ENCODE results near the gene ZMIZ1.

- TF ChIP-seq, protein P1, sequence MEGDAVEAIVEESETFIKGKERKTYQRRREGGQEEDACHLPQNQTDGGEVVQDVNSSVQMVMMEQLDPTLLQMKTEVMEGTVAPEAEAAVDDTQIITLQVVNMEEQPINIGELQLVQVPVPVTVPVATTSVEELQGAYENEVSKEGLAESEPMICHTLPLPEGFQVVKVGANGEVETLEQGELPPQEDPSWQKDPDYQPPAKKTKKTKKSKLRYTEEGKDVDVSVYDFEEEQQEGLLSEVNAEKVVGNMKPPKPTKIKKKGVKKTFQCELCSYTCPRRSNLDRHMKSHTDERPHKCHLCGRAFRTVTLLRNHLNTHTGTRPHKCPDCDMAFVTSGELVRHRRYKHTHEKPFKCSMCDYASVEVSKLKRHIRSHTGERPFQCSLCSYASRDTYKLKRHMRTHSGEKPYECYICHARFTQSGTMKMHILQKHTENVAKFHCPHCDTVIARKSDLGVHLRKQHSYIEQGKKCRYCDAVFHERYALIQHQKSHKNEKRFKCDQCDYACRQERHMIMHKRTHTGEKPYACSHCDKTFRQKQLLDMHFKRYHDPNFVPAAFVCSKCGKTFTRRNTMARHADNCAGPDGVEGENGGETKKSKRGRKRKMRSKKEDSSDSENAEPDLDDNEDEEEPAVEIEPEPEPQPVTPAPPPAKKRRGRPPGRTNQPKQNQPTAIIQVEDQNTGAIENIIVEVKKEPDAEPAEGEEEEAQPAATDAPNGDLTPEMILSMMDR (IDR thresholded peaks at IDR 0.05 in 4 of 5, conservative IDR thresholded peaks at IDR 0.05 in 1 of 5): no peak
- TF ChIP-seq POLR2A (IDR thresholded peaks at IDR 0.05): no peak
These were observed 25.8 kb downstream of the ZMIZ1 start for GRCh38 chr10:79094412-79095175.

Measured in gastrocnemius medialis (tissue), 4 donors.